ENCODE results near the gene CTIF.

DNA sequence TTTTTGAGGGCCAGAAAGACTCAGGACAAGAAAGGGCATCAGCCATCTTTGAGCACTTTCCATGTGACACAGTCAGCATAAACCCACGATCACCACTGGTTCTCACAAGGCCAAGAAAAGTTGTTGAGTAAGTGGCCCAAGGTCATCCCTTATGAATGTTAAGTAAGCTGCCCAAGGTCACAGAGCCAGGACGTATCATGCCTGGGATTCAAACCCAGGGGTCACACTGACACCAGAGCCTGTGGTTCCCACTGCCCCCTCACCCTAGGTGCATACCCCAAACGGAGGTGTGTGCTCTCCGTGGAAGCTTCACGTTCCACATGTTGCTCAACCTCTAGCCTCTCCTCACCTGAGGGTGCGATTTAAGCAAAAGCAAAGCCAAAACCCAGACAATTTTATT is 2.3 kb upstream of the CTIF start:
- TF ChIP-seq FOXP2 (optimal IDR thresholded peaks at IDR 0.05; ENCODE audit: control extremely low read depth, extremely low read length, insufficient read depth) (no peak), POLR2AphosphoS5 (IDR thresholded peaks at IDR 0.05; ENCODE audit: borderline replicate concordance, low read depth, low read length) (no peak)
